ENCODE data around the gene ZNF700. TPM values are rescaled to one million over a fixed set of nuclear protein-coding genes. Genes with fewer than 3 reads are reported as not detected.
"Not testable (repeated sequence)": the region's sequence is repeated elsewhere in the genome, so short reads cannot be mapped to it uniquely, and the experiment has no call there.

The ZNF700 gene
- total RNA-seq: 10 to 100 TPM; 25.8 to 38.3 (median 29.1) TPM

DNA sequence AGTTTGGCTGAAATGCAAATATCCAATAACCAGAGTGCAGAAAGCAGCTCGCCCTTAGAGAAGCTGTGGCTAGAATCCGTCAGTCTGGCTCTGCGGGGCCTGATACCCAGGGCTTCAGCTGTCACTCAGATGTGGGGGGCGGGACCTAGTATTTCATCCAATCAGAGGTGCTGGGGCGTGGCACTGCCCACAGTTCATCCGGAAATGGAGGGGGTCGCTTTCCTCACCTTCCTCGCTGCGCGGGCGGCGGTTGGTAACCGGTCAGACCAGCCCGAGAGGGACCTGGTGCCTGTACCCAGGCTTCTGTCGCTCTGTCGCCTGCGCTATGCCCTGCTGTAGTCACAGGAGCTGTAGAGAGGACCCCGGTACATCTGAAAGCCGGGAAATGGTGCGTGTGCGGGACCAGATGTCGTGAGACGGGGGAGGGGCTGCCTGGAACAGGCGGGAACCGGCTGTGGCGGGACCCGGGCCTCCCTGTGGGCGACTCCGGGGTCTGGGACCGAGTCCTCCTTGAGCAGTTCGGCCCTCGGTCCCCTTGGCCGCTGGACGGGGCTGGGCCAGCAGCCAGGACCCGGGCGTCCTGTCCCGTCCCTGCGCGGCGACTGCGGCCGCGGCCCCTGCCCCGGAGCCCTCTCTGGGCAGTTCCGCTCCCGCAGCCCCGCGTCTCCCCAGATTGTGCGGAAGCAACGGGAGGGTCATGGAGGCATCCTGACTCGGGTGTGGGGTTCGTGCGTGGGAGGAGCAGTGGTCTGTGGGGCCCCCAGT, at the start of gene ZNF700:
Gene ZNF700, plus strand, starts transcription at position 222 of the 765 bp plus-strand sequence. Its CDS starts 104 bp downstream, at position 326.
- intact Hi-C loops (cut with DNase I; ENCODE audit: low total_unique reads): loop anchor here (5.0 kb wide), 1 partner anchor 62 kb away; no protein-coding TSS in a partner anchor
- Histone ChIP-seq H3K27ac (peak within 1 kb of the TSS; percentile 97 to 100 (median 98)), H3K36me3 (peaks cover 0 to 3% (median 0%) of the 10 kb centered on the region in 4 donors), H3K27me3 (no peaks in the 10 kb centered on the region), H3K9me3 (no peaks in the 10 kb centered on the region), H3K4me1 (peaks cover 11 to 25% (median 18%) of the 10 kb centered on the region in 4 donors), H3K4me3 (peak within 1 kb of the TSS; percentile 82 to 93 (median 90))
- TF ChIP-seq, protein P1, sequence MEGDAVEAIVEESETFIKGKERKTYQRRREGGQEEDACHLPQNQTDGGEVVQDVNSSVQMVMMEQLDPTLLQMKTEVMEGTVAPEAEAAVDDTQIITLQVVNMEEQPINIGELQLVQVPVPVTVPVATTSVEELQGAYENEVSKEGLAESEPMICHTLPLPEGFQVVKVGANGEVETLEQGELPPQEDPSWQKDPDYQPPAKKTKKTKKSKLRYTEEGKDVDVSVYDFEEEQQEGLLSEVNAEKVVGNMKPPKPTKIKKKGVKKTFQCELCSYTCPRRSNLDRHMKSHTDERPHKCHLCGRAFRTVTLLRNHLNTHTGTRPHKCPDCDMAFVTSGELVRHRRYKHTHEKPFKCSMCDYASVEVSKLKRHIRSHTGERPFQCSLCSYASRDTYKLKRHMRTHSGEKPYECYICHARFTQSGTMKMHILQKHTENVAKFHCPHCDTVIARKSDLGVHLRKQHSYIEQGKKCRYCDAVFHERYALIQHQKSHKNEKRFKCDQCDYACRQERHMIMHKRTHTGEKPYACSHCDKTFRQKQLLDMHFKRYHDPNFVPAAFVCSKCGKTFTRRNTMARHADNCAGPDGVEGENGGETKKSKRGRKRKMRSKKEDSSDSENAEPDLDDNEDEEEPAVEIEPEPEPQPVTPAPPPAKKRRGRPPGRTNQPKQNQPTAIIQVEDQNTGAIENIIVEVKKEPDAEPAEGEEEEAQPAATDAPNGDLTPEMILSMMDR (IDR thresholded peaks at IDR 0.05): no peak
- TF ChIP-seq POLR2AphosphoS5 (IDR thresholded peaks at IDR 0.05) (peak; percentile 80 to 88 (median 88)), POLR2A (IDR thresholded peaks at IDR 0.05) (peak; percentile 93), EP300 (IDR thresholded peaks at IDR 0.05; ENCODE audit: low read depth) (peak; percentile 29)
- WGBS, 2 donors (ENCODE audit: low coverage in 1 of 2): 1% methylated on average over 15 of the region's 53 CpGs; no CpG with 5 or more reads in 1 of the 2 donors
- peak; percentile 97 for DNase-seq
- in situ Hi-C loops (cut with MboI; ENCODE audit: low pct_ligation_motif_present in 1 of 4, low pct_unique_long_range_greater_than_20kb in 1 of 4, low sequenced_read_pairs in 3 of 4): loop anchor here in 1 of 4 donors (25.0 kb wide), 1 partner anchor 212 kb away; the partner anchor contains the start of gene ZNF20

GRCh38 chr19:11879687-11880266, 45.1 kb upstream of the ZNF700 start:
- not testable (repeated sequence) for H3K9me3 ChIP-seq, H3K27ac ChIP-seq, H3K4me3 ChIP-seq, H3K27me3 ChIP-seq, H3K36me3 ChIP-seq, H3K4me1 ChIP-seq, DNase-seq
- in situ Hi-C loops (cut with MboI; ENCODE audit: low pct_ligation_motif_present in 1 of 4, low pct_unique_long_range_greater_than_20kb in 1 of 4, low sequenced_read_pairs in 3 of 4): loop anchor here in 2 of 4 donors (25.0 kb wide), 2 partner anchors 108 to 258 kb away; partner anchors contain the start of gene ZNF20 (in 1 of the 2)
- TF ChIP-seq, protein P1 (IDR thresholded peaks at IDR 0.05): peak; percentile 13 to 30 (median 19)
- 73 to 81% methylated on average over 6 to 16 of the region's 16 CpGs for WGBS, 2 donors (ENCODE audit: low coverage in 1 of 2)
- intact Hi-C loops (cut with DNase I; ENCODE audit: low total_unique reads): loop anchor here (5.0 kb wide), 1 partner anchor 263 kb away; the partner anchor contains the start of gene ZNF20

DNA sequence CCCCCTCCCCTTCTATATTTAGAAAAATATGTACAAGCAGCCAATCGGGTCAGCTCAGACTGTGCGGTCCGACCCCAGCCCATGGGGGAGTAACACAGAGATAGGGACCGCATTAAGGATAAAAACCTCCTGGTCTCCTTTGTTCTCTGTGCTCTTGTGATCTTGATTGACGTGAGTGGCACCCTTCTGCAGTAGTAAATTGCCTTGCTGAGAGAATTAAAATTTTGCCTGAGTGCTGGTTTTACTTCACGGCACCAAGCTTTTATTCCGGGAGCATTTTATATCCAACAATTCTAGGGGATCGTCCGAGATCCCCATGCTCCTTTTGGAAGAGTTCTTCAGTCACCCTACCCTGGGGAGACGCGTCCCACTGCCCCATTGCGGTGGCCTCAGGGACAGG, 44.3 kb upstream of the ZNF700 start:
- intact Hi-C loops (cut with DNase I; ENCODE audit: low total_unique reads): loop anchor here (5.0 kb wide), 1 partner anchor 262 kb away; the partner anchor contains the start of gene ZNF20

More for the DNA sequence above, 44.3 kb upstream of the ZNF700 start:
- no peak for DNase-seq
- H3K9me3 ChIP-seq: no peaks in the 10 kb centered on the region
- H3K27me3 ChIP-seq: no peaks in the 10 kb centered on the region
- no peak overlapping the region for H3K4me3 ChIP-seq
- H3K27ac ChIP-seq: no peak overlapping the region
- in situ Hi-C loops (cut with MboI; ENCODE audit: low pct_ligation_motif_present in 1 of 4, low pct_unique_long_range_greater_than_20kb in 1 of 4, low sequenced_read_pairs in 3 of 4): loop anchor here in 2 of 4 donors (25.0 kb wide), 2 partner anchors 107 to 257 kb away; partner anchors contain the start of gene ZNF20 (in 1 of the 2)
- no peaks in the 10 kb centered on the region for H3K36me3 ChIP-seq
- TF ChIP-seq, protein P1 (IDR thresholded peaks at IDR 0.05): no peak
- peaks cover 0 to 2% (median 0%) of the 10 kb centered on the region in 4 donors for H3K4me1 ChIP-seq
- 84 to 93% methylated on average over 5 to 12 of the region's 12 CpGs for WGBS, 2 donors (ENCODE audit: low coverage in 1 of 2)
